ENCODE measurements around the gene ZFR2. TPM values are rescaled to one million over a fixed set of nuclear protein-coding genes. Genes with fewer than 3 reads are reported as not detected.

ZFR2 gene
- total RNA-seq, 4 donors from 2014 or later, result not detected

GRCh38 chr19:3808420-3809143, 60.3 kb downstream of the ZFR2 start:
- Histone ChIP-seq H3K27ac (peak overlapping the region; percentile 56 to 85 (median 57)), H3K27me3 (no peaks in the 10 kb centered on the region), H3K4me1 (peaks cover 0 to 23% of the 10 kb centered on the region in 2 donors), H3K9me3 (no peaks in the 10 kb centered on the region), H3K36me3 (no peaks in the 10 kb centered on the region), H3K4me3 (replicated peaks in 1 of 3) (no peak overlapping the region)
- intact Hi-C loops (cut with DNase I), result no loop called here
- 66 to 69% methylated on average over 9 to 13 of the region's 33 CpGs for WGBS, 2 donors
- no peak for TF ChIP-seq POLR2A (IDR thresholded peaks at IDR 0.05)
- TF ChIP-seq, protein P1, sequence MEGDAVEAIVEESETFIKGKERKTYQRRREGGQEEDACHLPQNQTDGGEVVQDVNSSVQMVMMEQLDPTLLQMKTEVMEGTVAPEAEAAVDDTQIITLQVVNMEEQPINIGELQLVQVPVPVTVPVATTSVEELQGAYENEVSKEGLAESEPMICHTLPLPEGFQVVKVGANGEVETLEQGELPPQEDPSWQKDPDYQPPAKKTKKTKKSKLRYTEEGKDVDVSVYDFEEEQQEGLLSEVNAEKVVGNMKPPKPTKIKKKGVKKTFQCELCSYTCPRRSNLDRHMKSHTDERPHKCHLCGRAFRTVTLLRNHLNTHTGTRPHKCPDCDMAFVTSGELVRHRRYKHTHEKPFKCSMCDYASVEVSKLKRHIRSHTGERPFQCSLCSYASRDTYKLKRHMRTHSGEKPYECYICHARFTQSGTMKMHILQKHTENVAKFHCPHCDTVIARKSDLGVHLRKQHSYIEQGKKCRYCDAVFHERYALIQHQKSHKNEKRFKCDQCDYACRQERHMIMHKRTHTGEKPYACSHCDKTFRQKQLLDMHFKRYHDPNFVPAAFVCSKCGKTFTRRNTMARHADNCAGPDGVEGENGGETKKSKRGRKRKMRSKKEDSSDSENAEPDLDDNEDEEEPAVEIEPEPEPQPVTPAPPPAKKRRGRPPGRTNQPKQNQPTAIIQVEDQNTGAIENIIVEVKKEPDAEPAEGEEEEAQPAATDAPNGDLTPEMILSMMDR (IDR thresholded peaks at IDR 0.05), result peak in 3 of 6 experiments; percentile 19 to 45 (median 28)
- peak; percentile 84 to 89 for DNase-seq

- Histone ChIP-seq H3K9me3 (no peaks in the 10 kb centered on the region), H3K36me3 (no peaks in the 10 kb centered on the region), H3K4me1 (peaks cover 0 to 16% of the 10 kb centered on the region in 2 donors), H3K27ac (peak overlapping the region in 2 of 3 donors; percentile 57 to 85), H3K4me3 (replicated peaks in 1 of 3) (no peak overlapping the region), H3K27me3 (no peaks in the 10 kb centered on the region)
- WGBS, 2 donors, result 94 to 95% methylated on average over 18 to 24 of the region's 35 CpGs
- TF ChIP-seq, protein P1 (IDR thresholded peaks at IDR 0.05), result no peak
- TF ChIP-seq POLR2A (IDR thresholded peaks at IDR 0.05), result no peak
- DNase-seq, result no peak
- intact Hi-C loops (cut with DNase I), result no loop called here
These were observed 61.1 kb downstream of the ZFR2 start for GRCh38 chr19:3807574-3808354.

DNA sequence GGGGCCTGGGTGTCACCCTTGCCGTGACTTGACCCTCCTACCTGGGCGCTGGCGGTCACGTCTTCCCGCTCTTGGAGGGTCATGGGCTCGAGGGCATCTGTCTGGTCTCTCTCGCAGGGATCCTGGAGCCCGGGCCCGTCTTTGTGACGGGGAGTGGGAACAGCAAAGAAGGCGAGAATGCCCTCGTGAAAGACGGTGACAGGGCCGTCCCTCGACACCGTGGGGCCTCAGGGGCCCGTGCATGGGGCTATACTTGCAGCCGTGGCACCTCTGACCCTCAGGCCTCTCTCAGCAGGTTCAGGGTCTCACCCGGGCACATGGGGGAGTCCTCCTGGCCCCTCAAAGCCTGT, 61.7 kb downstream of the ZFR2 start:
- Histone ChIP-seq H3K36me3 (no peaks in the 10 kb centered on the region), H3K4me3 (replicated peaks in 1 of 3) (no peak overlapping the region), H3K4me1 (peaks cover 0 to 15% of the 10 kb centered on the region in 2 donors), H3K27ac (no peak overlapping the region), H3K27me3 (no peaks in the 10 kb centered on the region), H3K9me3 (no peaks in the 10 kb centered on the region)
- 78 to 91% methylated on average over 16 to 18 of the region's 19 CpGs for WGBS, 2 donors
- no peak for TF ChIP-seq POLR2A (IDR thresholded peaks at IDR 0.05)
- TF ChIP-seq, protein P1 (IDR thresholded peaks at IDR 0.05), result no peak
- no peak for DNase-seq
- intact Hi-C loops (cut with DNase I), result no loop called here

DNA sequence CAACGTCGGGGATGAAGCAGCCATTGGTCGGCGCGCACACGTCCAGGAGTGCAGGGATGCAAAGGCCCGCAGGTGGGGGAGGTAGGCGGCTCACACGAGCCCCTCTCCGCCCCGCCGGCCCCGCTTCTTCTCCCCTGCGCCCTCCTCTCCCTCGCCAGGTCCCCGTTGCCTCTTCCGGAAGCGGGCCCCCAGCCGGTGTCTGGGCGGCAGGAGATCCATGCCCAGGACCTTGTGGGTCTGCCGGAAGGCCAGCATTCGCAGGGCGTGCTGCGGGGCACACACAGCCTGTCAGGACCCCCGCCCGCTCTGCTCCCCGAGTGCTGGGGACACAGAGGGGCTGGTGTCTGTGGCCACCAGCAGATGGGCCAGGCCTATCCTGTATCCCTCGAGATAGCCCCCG, 63.0 kb downstream of the ZFR2 start:
- DNase-seq, result no peak
- no peak overlapping the region for H3K27ac ChIP-seq
- no peaks in the 10 kb centered on the region for H3K9me3 ChIP-seq
- WGBS, 2 donors, result 91 to 93% methylated on average over 27 to 29 of the region's 29 CpGs
- intact Hi-C loops (cut with DNase I), result no loop called here
- H3K4me1 ChIP-seq, result peaks cover 0 to 26% of the 10 kb centered on the region in 2 donors
- H3K27me3 ChIP-seq, result peaks cover 3% of the 10 kb centered on the region
- H3K36me3 ChIP-seq, result no peaks in the 10 kb centered on the region
- TF ChIP-seq POLR2A (IDR thresholded peaks at IDR 0.05), result no peak
- TF ChIP-seq, protein P1 (IDR thresholded peaks at IDR 0.05), result no peak
- H3K4me3 ChIP-seq (replicated peaks in 1 of 3), result no peak overlapping the region

- peaks cover 0 to 26% of the 10 kb centered on the region in 2 donors for H3K4me1 ChIP-seq
- 76% methylated on average over 4 to 11 of the region's 13 CpGs for WGBS, 2 donors
- H3K27me3 ChIP-seq, result peaks cover 9% of the 10 kb centered on the region
- intact Hi-C loops (cut with DNase I), result no loop called here
- no peak overlapping the region for H3K4me3 ChIP-seq (replicated peaks in 1 of 3)
- no peak for DNase-seq
- TF ChIP-seq POLR2A (IDR thresholded peaks at IDR 0.05), result no peak
- TF ChIP-seq, protein P1 (IDR thresholded peaks at IDR 0.05), result no peak
- H3K36me3 ChIP-seq, result no peaks in the 10 kb centered on the region
- H3K27ac ChIP-seq, result no peak overlapping the region
- H3K9me3 ChIP-seq, result no peaks in the 10 kb centered on the region
These were observed 64.4 kb downstream of the ZFR2 start for GRCh38 chr19:3804429-3804828.
